Spleen (tissue), 11 donors: ENCODE measurements around the gene TNNT2. TPM values are rescaled to one million over a fixed set of nuclear protein-coding genes. Genes with fewer than 3 reads are reported as not detected.

ENCODE experiments used
- DNase-seq: peaks from one replicate; pipeline ENCODE4 v3.0.0-alpha.2; 2020
- H3K27ac ChIP-seq, 8 donors: fragments of 200-600 bp; sonication (generic) in 7 of 8; 1 replicate in 4 of 8; 2 replicates in 4 of 8; pipeline versions ENCODE4 v1.5.0 to v1.8.0; 2016 to 2021; ENCODE audit warnings: inconsistent platforms in 4 of 8, mild to moderate bottlenecking in 4 of 8, moderate library complexity in 1 of 8
- H3K27me3 ChIP-seq, 7 donors: fragments of 200-600 bp; sonication (generic) in 6 of 7; replicated peaks in 1 of 7; 1 replicate in 4 of 7; 2 replicates in 3 of 7; pipeline versions ENCODE4 v1.5.0 to v1.8.0; 2016 to 2021; ENCODE audit warnings: inconsistent platforms in 3 of 7, mild to moderate bottlenecking in 1 of 7
- H3K36me3 ChIP-seq, 6 donors: fragments of 200-600 bp; sonication (generic) in 5 of 6; 1 replicate in 4 of 6; 2 replicates in 2 of 6; pipeline versions ENCODE4 v1.5.0 to v1.8.0; 2016 to 2021; ENCODE audit warnings: inconsistent platforms in 2 of 6
- H3K4me1 ChIP-seq, 6 donors: fragments of 200-600 bp; sonication (generic) in 5 of 6; 1 replicate in 3 of 6; 2 replicates in 3 of 6; pipeline versions ENCODE4 v1.5.0 to v1.8.0; 2016 to 2021; ENCODE audit warnings: inconsistent platforms in 3 of 6
- H3K4me3 ChIP-seq, 8 donors: fragments of 200-600 bp; sonication (generic) in 7 of 8; 1 replicate in 4 of 8; 2 replicates in 4 of 8; pipeline versions ENCODE4 v1.5.0 to v1.8.0; 2016 to 2021; ENCODE audit warnings: inconsistent platforms in 4 of 8, mild to moderate bottlenecking in 4 of 8, moderate library complexity in 2 of 8
- H3K9me3 ChIP-seq, 8 donors: fragments of 200-600 bp; sonication (generic) in 7 of 8; 1 replicate in 4 of 8; 2 replicates in 4 of 8; pipeline versions ENCODE4 v1.5.0 to v1.8.0; 2016 to 2021; ENCODE audit warnings: inconsistent platforms in 4 of 8
- POLR2A ChIP-seq, 3 donors: fragments of 450-650 bp; IDR thresholded peaks; one replicate each; pipeline ENCODE4 v1.5.1; 2017; ENCODE audit warnings: antibody characterized with exemption in 3 of 3, mild to moderate bottlenecking in 1 of 3
- POLR2AphosphoS5 ChIP-seq, 3 donors: sonication (generic); formaldehyde crosslinking; IDR thresholded peaks; one replicate each; pipeline ENCODE4 v1.5.1; 2017; ENCODE audit warnings: antibody characterized with exemption in 3 of 3
- WGBS, 5 donors: extraction: QIAGEN DNeasy Blood & Tissue Kit in 3 of 5; methylation state at CpG; one replicate each; pipeline versions ENCODE4 v1.1.5 to v1.1.7; 2013 to 2018; 5-methylcytosine and 5-hydroxymethylcytosine counted together
- intact Hi-C: fragments of 100-400 bp; cut with DNase I; formaldehyde crosslinking; loops from one replicate; pipeline ENCODE4 v1.15.0; 2023; ENCODE audit warnings: low total_unique reads
- polyA plus RNA-seq, 3 donors: library from polyadenylated mRNA; stranded (reverse); fragments of 200-250 nt; gene quantifications; one replicate each; pipeline ENCODE4 v1.2.1, GENCODE V29; 2013
- total RNA-seq, 7 donors: library from RNA; depleted of rRNA in 3 of 7; stranded (reverse); fragments of >200 nt in 3 of 7; fragmentation: NEBNext Ultra II Directional in 4 of 7; extraction: Animal tissue kit (Norgen Biotek cat#: 25700) in 4 of 7; gene quantifications; one replicate each; pipeline versions ENCODE4 v1.1.0 to v1.2.1, GENCODE V29; 2016 to 2021
- TF ChIP-seq, protein P1 (sequence below), 11 experiments: fragments of 200-600 bp in 7 of 11; fragments of 450-650 bp in 4 of 11; sonication (generic) in 4 of 11; IDR thresholded peaks in 8 of 11; conservative IDR thresholded peaks in 3 of 11; 1 replicate in 7 of 11; 2 replicates in 4 of 11; pipeline versions ENCODE4 v1.4.0 to v1.8.0; 2016 to 2021; ENCODE audit warnings: antibody characterized with exemption in 11 of 11, inconsistent platforms in 4 of 11, mild to moderate bottlenecking in 1 of 11
- donor health status: healthy with polysubstance abuse.
- donor health status: DM: no; HTN: no; CAD: no; lungs with moderate emphysema.
- donor health status: DM: no; HTN: no; CAD: no.
- donor health status: Bipolar disorder and iron deficiency.
- donor health status: healthy.
- donor health status: DM: no; HTN: no; CAD: no.
- donor health status: DM: yes; HTN: yes; CAD: no.

Gene TNNT2
- total and polyA plus RNA-seq, 10 donors: 0.41 to 3.8 (median 1.2) TPM; not detected in 5

DNA sequence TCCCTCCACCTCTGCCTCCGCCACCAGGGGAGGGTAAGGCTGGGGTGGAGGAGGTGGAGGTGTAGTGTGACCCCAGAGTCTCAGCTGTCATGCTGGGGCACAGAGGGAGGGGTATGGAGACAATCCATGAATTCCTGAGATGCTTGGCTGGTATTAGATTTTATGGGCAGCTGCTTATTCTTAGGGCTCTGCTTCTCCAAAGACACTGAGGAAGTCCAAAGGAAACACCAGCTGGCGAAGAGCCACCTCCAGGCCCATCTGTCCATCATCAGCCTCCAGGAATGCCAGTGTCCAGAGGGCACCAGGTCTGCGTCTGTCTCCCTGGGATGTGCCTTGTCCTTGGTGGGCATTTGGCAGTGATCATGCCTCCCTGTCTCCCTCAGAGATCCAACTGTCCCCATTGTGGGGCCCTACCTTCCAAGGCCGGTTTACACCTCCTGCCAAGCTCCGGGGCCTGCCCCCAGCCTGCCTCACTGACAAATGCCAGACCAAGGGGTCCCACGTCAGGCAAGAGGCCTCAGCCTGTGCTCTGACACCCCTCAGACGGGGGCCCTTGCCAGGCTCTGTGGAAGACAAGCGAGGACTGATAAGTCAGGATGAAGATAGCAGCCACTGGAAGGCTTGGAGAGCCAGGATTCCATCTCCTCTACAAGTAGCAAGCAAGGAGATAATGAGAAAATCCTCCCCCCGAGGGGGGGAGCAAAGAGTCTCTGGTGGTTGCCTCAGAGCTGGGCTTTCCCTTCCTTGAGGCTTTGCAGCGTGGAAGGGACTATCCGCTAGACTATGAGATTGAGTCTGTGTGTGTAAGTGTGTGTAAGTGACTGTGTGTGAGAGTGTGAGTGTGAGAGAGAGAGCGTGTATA lies 42.5 kb upstream of the TNNT2 start:
- TF ChIP-seq POLR2AphosphoS5 (IDR thresholded peaks at IDR 0.05): no peak
- Histone ChIP-seq H3K4me3 (no peak overlapping the region), H3K27me3 (peaks cover 0 to 2% (median 0%) of the 10 kb centered on the region in 7 donors), H3K4me1 (no peaks in the 10 kb centered on the region), H3K36me3 (no peaks in the 10 kb centered on the region), H3K9me3 (no peaks in the 10 kb centered on the region), H3K27ac (no peak overlapping the region)
- 69 to 76% (median 71%) methylated on average over 11 to 12 of the region's 12 CpGs for WGBS, 5 donors
- peak; percentile 56 for DNase-seq
- intact Hi-C loops: no loop called here

- Histone ChIP-seq H3K9me3 (no peaks in the 10 kb centered on the region), H3K27me3 (peaks cover 0 to 8% (median 0%) of the 10 kb centered on the region in 7 donors), H3K36me3 (no peaks in the 10 kb centered on the region), H3K27ac (no peak overlapping the region), H3K4me3 (no peak overlapping the region), H3K4me1 (no peaks in the 10 kb centered on the region)
- intact Hi-C loops: no loop called here
- TF ChIP-seq, protein P1, sequence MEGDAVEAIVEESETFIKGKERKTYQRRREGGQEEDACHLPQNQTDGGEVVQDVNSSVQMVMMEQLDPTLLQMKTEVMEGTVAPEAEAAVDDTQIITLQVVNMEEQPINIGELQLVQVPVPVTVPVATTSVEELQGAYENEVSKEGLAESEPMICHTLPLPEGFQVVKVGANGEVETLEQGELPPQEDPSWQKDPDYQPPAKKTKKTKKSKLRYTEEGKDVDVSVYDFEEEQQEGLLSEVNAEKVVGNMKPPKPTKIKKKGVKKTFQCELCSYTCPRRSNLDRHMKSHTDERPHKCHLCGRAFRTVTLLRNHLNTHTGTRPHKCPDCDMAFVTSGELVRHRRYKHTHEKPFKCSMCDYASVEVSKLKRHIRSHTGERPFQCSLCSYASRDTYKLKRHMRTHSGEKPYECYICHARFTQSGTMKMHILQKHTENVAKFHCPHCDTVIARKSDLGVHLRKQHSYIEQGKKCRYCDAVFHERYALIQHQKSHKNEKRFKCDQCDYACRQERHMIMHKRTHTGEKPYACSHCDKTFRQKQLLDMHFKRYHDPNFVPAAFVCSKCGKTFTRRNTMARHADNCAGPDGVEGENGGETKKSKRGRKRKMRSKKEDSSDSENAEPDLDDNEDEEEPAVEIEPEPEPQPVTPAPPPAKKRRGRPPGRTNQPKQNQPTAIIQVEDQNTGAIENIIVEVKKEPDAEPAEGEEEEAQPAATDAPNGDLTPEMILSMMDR (IDR thresholded peaks at IDR 0.05 in 8 of 11, conservative IDR thresholded peaks at IDR 0.05 in 3 of 11): no peak
- TF ChIP-seq POLR2A (IDR thresholded peaks at IDR 0.05) (no peak), POLR2AphosphoS5 (IDR thresholded peaks at IDR 0.05) (no peak)
- peak; percentile 57 for DNase-seq
- WGBS, 5 donors: 77 to 88% (median 79%) methylated on average over 4 of the region's 4 CpGs
Observed at GRCh38 chr1:201419256-201419655, 41.8 kb upstream of the TNNT2 start.

DNA sequence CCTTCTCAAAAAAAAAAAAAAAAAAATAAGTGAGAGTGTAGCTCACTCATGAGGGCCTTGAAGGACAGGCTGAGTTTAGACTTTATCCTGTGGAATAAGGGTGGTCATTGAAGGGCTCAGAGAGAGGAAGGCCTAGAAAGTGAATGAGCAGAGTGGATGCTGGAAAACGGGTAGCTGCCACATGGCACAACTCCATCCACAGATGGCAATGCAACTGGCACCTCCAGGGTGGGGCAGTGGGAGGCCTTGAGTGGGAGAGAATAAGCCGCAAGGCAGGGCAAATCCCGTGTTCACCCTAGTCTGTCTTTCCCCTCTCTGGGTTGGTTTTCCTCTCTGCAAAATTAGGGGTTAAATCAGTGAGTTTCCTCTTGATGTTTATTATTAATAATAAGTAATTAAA lies 41.0 kb upstream of the TNNT2 start:
- Histone ChIP-seq H3K4me1 (no peaks in the 10 kb centered on the region), H3K27me3 (peaks cover 0 to 8% (median 0%) of the 10 kb centered on the region in 7 donors), H3K27ac (no peak overlapping the region), H3K36me3 (no peaks in the 10 kb centered on the region), H3K9me3 (no peaks in the 10 kb centered on the region), H3K4me3 (no peak overlapping the region)
- WGBS, 5 donors: 82 to 90% (median 86%) methylated on average over 3 of the region's 3 CpGs
- DNase-seq: peak; percentile 19
- intact Hi-C loops: no loop called here
- no peak for TF ChIP-seq POLR2AphosphoS5 (IDR thresholded peaks at IDR 0.05)
- TF ChIP-seq, protein P1 (IDR thresholded peaks at IDR 0.05 in 8 of 11, conservative IDR thresholded peaks at IDR 0.05 in 3 of 11): no peak

DNA sequence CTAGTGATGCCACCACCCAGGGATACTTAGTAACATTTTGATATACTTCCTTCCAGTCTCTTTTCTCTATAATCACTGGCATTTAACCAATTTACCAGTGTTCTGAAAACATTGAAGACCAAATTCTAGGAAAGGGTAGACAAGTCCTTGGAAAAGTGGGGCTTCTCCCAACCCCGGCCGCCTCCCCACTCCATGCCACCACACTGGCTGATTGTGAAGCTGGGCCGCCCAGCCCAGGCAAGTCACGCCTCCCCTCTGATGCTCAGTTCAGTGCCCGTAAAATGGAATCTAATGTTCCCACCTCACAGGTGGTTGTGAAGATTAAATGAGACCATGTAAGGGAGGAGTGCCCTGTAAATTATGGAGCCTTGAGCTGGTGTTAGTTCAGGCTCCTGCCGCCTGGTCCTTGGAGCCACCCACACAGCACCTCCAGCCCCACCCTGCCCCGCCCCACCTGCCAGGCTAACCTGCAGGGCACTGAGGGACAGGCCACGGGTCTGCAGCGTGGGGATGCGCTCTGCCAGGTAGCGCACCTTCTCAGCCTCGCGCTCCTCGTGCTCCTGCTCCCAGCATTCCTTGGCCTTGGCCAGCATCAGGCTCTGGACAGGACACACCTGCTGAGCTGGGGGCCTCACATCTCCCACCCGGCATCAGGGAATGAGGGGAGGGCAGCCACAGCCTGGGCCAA lies 36.7 kb upstream of the TNNT2 start:
- no peaks in the 10 kb centered on the region for H3K4me1 ChIP-seq
- no peaks in the 10 kb centered on the region for H3K36me3 ChIP-seq
- no peak for DNase-seq
- H3K27ac ChIP-seq: no peak overlapping the region
- intact Hi-C loops: no loop called here
- TF ChIP-seq POLR2AphosphoS5 (IDR thresholded peaks at IDR 0.05): no peak
- TF ChIP-seq POLR2A (IDR thresholded peaks at IDR 0.05): no peak
- TF ChIP-seq, protein P1 (IDR thresholded peaks at IDR 0.05 in 8 of 11, conservative IDR thresholded peaks at IDR 0.05 in 3 of 11): no peak
- 86 to 94% (median 91%) methylated on average over 7 to 15 of the region's 15 CpGs for WGBS, 5 donors
- peaks cover 0 to 8% (median 0%) of the 10 kb centered on the region in 7 donors for H3K27me3 ChIP-seq
- H3K4me3 ChIP-seq: no peak overlapping the region
- no peaks in the 10 kb centered on the region for H3K9me3 ChIP-seq
